Osteocyte (in vitro differentiated cells): Measurements from ENCODE around the gene SNX5. TPM values are rescaled to one million over a fixed set of nuclear protein-coding genes. Genes with fewer than 3 reads are reported as not detected.
A peak's percentile ranks its signal among the peaks of the same experiment; 100 is the strongest.

Experiments used
- DNase-seq: peaks from one replicate; pipeline ENCODE4 v3.0.0; 2021; ENCODE audit warnings: mixed read lengths; ENCODE audit not compliant: unreplicated experiment; ENCODE audit errors: extremely low spot score
- H3K27ac Mint-ChIP-seq: one replicate; pipeline ENCODE4 v1.8.0; 2021; ENCODE audit warnings: mild to moderate bottlenecking, mixed read lengths; ENCODE audit not compliant: unreplicated experiment
- H3K27me3 Mint-ChIP-seq: one replicate; pipeline ENCODE4 v1.8.0; 2021; ENCODE audit warnings: mixed read lengths; ENCODE audit not compliant: unreplicated experiment
- H3K36me3 Mint-ChIP-seq: one replicate; pipeline ENCODE4 v1.8.0; 2021; ENCODE audit warnings: mixed read lengths; ENCODE audit not compliant: unreplicated experiment
- H3K4me1 Mint-ChIP-seq: one replicate; pipeline ENCODE4 v1.8.0; 2021; ENCODE audit warnings: mixed read lengths; ENCODE audit not compliant: unreplicated experiment
- H3K4me3 Mint-ChIP-seq: one replicate; pipeline ENCODE4 v1.8.0; 2021; ENCODE audit warnings: mild to moderate bottlenecking, moderate library complexity, mixed read lengths; ENCODE audit not compliant: unreplicated experiment
- H3K9me3 Mint-ChIP-seq: one replicate; pipeline ENCODE4 v1.8.0; 2021; ENCODE audit warnings: mixed read lengths; ENCODE audit not compliant: unreplicated experiment
- CTCF ChIP-seq: fragments of 200-600 bp; sonication (generic); IDR thresholded peaks from 2 replicates; pipeline ENCODE4 v1.5.0; 2021; ENCODE audit warnings: antibody characterized with exemption, mild to moderate bottlenecking, moderate library complexity
- total RNA-seq: library from RNA; stranded (reverse); gene quantifications from 2 replicates; pipeline ENCODE4 v1.2.1, GENCODE V29; 2021

SNX5 gene
- total RNA-seq, 1 donor from 2014 or later = 147 TPM

- peak overlapping the region; percentile 99 for H3K27ac Mint-ChIP-seq
- H3K4me3 Mint-ChIP-seq = peak overlapping the region; percentile 81
Observed at GRCh38 chr20:17972121-17972520, 3.5 kb upstream of the SNX5 start.

GRCh38 chr20:17971300-17972013, 2.9 kb upstream of the SNX5 start:
- DNase-seq = no peak
- H3K27ac Mint-ChIP-seq = peak overlapping the region; percentile 99
- H3K4me3 Mint-ChIP-seq = peak overlapping the region; percentile 81
- TF ChIP-seq CTCF = no peak
- H3K9me3 Mint-ChIP-seq = no peaks in the 10 kb centered on the region
- H3K36me3 Mint-ChIP-seq = peaks cover 20% of the 10 kb centered on the region
- no peaks in the 10 kb centered on the region for H3K27me3 Mint-ChIP-seq
- peaks cover 61% of the 10 kb centered on the region for H3K4me1 Mint-ChIP-seq

More at GRCh38 chr20:17972121-17972520, 3.5 kb upstream of the SNX5 start:
- Mint-ChIP-seq H3K9me3 (no peaks in the 10 kb centered on the region), H3K4me1 (peaks cover 56% of the 10 kb centered on the region), H3K36me3 (peaks cover 21% of the 10 kb centered on the region), H3K27me3 (no peaks in the 10 kb centered on the region)
- TF ChIP-seq CTCF = no peak
- no peak for DNase-seq

- Mint-ChIP-seq H3K27ac (peak overlapping the region; percentile 99), H3K27me3 (no peaks in the 10 kb centered on the region), H3K4me1 (peaks cover 67% of the 10 kb centered on the region), H3K4me3 (peak overlapping the region; percentile 81), H3K36me3 (peaks cover 13% of the 10 kb centered on the region), H3K9me3 (no peaks in the 10 kb centered on the region)
- TF ChIP-seq CTCF = no peak
- DNase-seq = no peak
Observed at GRCh38 chr20:17969884-17970409, 1.4 kb upstream of the SNX5 start.

- Mint-ChIP-seq H3K27ac (peak overlapping the region; percentile 99), H3K27me3 (no peaks in the 10 kb centered on the region), H3K4me3 (peak overlapping the region; percentile 81), H3K4me1 (peaks cover 69% of the 10 kb centered on the region), H3K9me3 (no peaks in the 10 kb centered on the region), H3K36me3 (peaks cover 17% of the 10 kb centered on the region)
- no peak for TF ChIP-seq CTCF
- no peak for DNase-seq
Observed at GRCh38 chr20:17969278-17969883, 787 bp upstream of the SNX5 start.
